Astrocyte (in vitro differentiated cells and primary cell): ENCODE measurements around the gene LMNTD2. TPM values are rescaled to one million over a fixed set of nuclear protein-coding genes. Genes with fewer than 3 reads are reported as not detected.
A peak's percentile ranks its signal among the peaks of the same experiment; 100 is the strongest.

Source experiments
- DNase-seq: peaks from one replicate; pipeline ENCODE4 v3.0.0-alpha.2; 2010; ENCODE audit warnings: low read depth
- FAIRE-seq: peaks from 2 replicates; lab custom pipeline; 2011; peaks lifted over from hg19 to GRCh38; lab: Jason Lieb, UNC
- H2AFZ ChIP-seq: 2 replicates; pipeline ENCODE4 v1.6.0; 2012; ENCODE audit warnings: low read depth, low read length, inconsistent platforms
- H3K27ac ChIP-seq: 2 replicates; pipeline ENCODE4 v1.5.1; 2011; ENCODE audit warnings: low read depth, low read length, inconsistent platforms
- H3K27me3 ChIP-seq: 2 replicates; pipeline ENCODE4 v1.6.0; 2011; ENCODE audit warnings: low read length, inconsistent platforms; ENCODE audit not compliant: insufficient read depth
- H3K36me3 ChIP-seq: 2 replicates; pipeline ENCODE4 v1.5.1; 2011; ENCODE audit warnings: low read length, inconsistent platforms; ENCODE audit not compliant: insufficient read depth
- H3K4me1 ChIP-seq: 2 replicates; pipeline ENCODE4 v1.5.1; 2011; ENCODE audit warnings: low read length, inconsistent platforms; ENCODE audit not compliant: insufficient read depth
- H3K4me2 ChIP-seq: 2 replicates; pipeline ENCODE4 v1.6.0; 2012; ENCODE audit warnings: low read length, inconsistent platforms
- H3K4me3 ChIP-seq: 2 replicates; pipeline ENCODE4 v1.5.1; 2011; ENCODE audit warnings: low read depth, mild to moderate bottlenecking, low read length, inconsistent platforms; ENCODE audit not compliant: insufficient read depth
- H3K79me2 ChIP-seq: 2 replicates; pipeline ENCODE4 v1.6.0; 2012; ENCODE audit warnings: mild to moderate bottlenecking, low read length, inconsistent platforms; ENCODE audit not compliant: insufficient read depth
- H3K9ac ChIP-seq: 2 replicates; pipeline ENCODE4 v1.6.0; 2012; ENCODE audit warnings: mild to moderate bottlenecking, low read length, inconsistent platforms
- H3K9me3 ChIP-seq: 2 replicates; pipeline ENCODE4 v1.5.1; 2012; ENCODE audit warnings: low read depth, mild to moderate bottlenecking, low read length, inconsistent platforms; ENCODE audit not compliant: insufficient read depth
- H4K20me1 ChIP-seq: 2 replicates; pipeline ENCODE4 v1.6.0; 2012; ENCODE audit warnings: low read length, inconsistent platforms; ENCODE audit not compliant: insufficient read depth
- H3K27ac Mint-ChIP-seq: one replicate; pipeline ENCODE4 v1.8.0; 2021; ENCODE audit warnings: mild to moderate bottlenecking, mixed read lengths; ENCODE audit not compliant: unreplicated experiment
- H3K27me3 Mint-ChIP-seq: one replicate; pipeline ENCODE4 v1.8.0; 2021; ENCODE audit warnings: low read depth, mixed read lengths; ENCODE audit not compliant: unreplicated experiment
- H3K36me3 Mint-ChIP-seq: one replicate; pipeline ENCODE4 v1.8.0; 2021; ENCODE audit warnings: low read depth, mixed read lengths; ENCODE audit not compliant: unreplicated experiment
- H3K4me1 Mint-ChIP-seq: one replicate; pipeline ENCODE4 v1.8.0; 2021; ENCODE audit warnings: low read depth, mixed read lengths; ENCODE audit not compliant: unreplicated experiment
- H3K4me3 Mint-ChIP-seq: one replicate; pipeline ENCODE4 v1.8.0; 2021; ENCODE audit warnings: mild to moderate bottlenecking, moderate library complexity, mixed read lengths; ENCODE audit not compliant: unreplicated experiment
- H3K9me3 Mint-ChIP-seq: one replicate; pipeline ENCODE4 v1.8.0; 2021; ENCODE audit warnings: mild to moderate bottlenecking, mixed read lengths; ENCODE audit not compliant: unreplicated experiment
- CTCF ChIP-seq: IDR thresholded peaks from 2 replicates; pipeline ENCODE4 v1.5.1; 2011; ENCODE audit warnings: low read depth, mild to moderate bottlenecking, inconsistent platforms, low read length, moderate library complexity; ENCODE audit not compliant: insufficient read depth
- EZH2 ChIP-seq: IDR thresholded peaks from 2 replicates; pipeline ENCODE4 v1.6.1; 2012; ENCODE audit warnings: mild to moderate bottlenecking, low read length, inconsistent platforms; ENCODE audit not compliant: insufficient read depth
- total RNA-seq: library from RNA; stranded (reverse); gene quantifications from 2 replicates; pipeline ENCODE4 v1.2.1, GENCODE V29; 2021

LMNTD2 gene
- total RNA-seq, 1 donor from 2014 or later: 2.8 TPM

GRCh38 chr11:555780-556661, 4.5 kb downstream of the LMNTD2 start:
- no peak overlapping the region for H2AFZ ChIP-seq
- FAIRE-seq: no peak
- peaks cover 1% of the 10 kb centered on the region for H3K36me3 Mint-ChIP-seq

GRCh38 chr11:555227-555779, 5.2 kb downstream of the LMNTD2 start:
- peaks cover 1% of the 10 kb centered on the region for H3K36me3 Mint-ChIP-seq
- peaks cover 2% of the 10 kb centered on the region for H3K9me3 Mint-ChIP-seq
- no peak for FAIRE-seq
- TF ChIP-seq CTCF (no peak), EZH2 (peak; percentile 57)
- Histone ChIP-seq H3K4me3 (no peak overlapping the region), H2AFZ (no peak overlapping the region), H3K4me2 (no peak overlapping the region), H4K20me1 (no peaks in the 10 kb centered on the region), H3K79me2 (no peaks in the 10 kb centered on the region), H3K9ac (no peak overlapping the region), H3K4me1 (peaks cover 3% of the 10 kb centered on the region), H3K9me3 (no peaks in the 10 kb centered on the region), H3K36me3 (no peaks in the 10 kb centered on the region), H3K27ac (no peak overlapping the region), H3K27me3 (peaks cover 23% of the 10 kb centered on the region)
- no peak for DNase-seq
- peaks cover 9% of the 10 kb centered on the region for H3K27me3 Mint-ChIP-seq
- peaks cover 5% of the 10 kb centered on the region for H3K4me1 Mint-ChIP-seq
- H3K4me3 Mint-ChIP-seq: no peak overlapping the region
- no peak overlapping the region for H3K27ac Mint-ChIP-seq

More at GRCh38 chr11:555780-556661, 4.5 kb downstream of the LMNTD2 start:
- Histone ChIP-seq H3K27ac (no peak overlapping the region), H3K79me2 (no peaks in the 10 kb centered on the region), H3K4me3 (no peak overlapping the region), H3K4me2 (no peak overlapping the region), H3K27me3 (peaks cover 23% of the 10 kb centered on the region), H3K9me3 (no peaks in the 10 kb centered on the region), H3K9ac (no peak overlapping the region), H3K36me3 (no peaks in the 10 kb centered on the region), H4K20me1 (no peaks in the 10 kb centered on the region), H3K4me1 (peaks cover 4% of the 10 kb centered on the region)
- no peak for DNase-seq
- Mint-ChIP-seq H3K27me3 (peaks cover 9% of the 10 kb centered on the region), H3K9me3 (peaks cover 2% of the 10 kb centered on the region), H3K4me1 (peaks cover 4% of the 10 kb centered on the region), H3K27ac (no peak overlapping the region), H3K4me3 (no peak overlapping the region)
- peak; percentile 92 for TF ChIP-seq EZH2
- no peak for TF ChIP-seq CTCF
